ENCODE results near the gene MTFR1L.

Gene MTFR1L

GRCh38 chr1:25819491-25820246 is at the start of gene MTFR1L:
TSS of gene MTFR1L (plus strand) at chr1:25819954. CDS start at chr1:25823105, 3,151 bp downstream.
- DNase-seq (ENCODE audit: low read depth): no peak

GRCh38 chr1:25770541-25771220 is 49.1 kb upstream of the MTFR1L start:
- DNase-seq (ENCODE audit: low read depth): no peak

- no peak for DNase-seq (ENCODE audit: low read depth)
Measured at GRCh38 chr1:25771221-25772114, 48.3 kb upstream of the MTFR1L start.

- no peak for DNase-seq (ENCODE audit: low read depth)
Measured at GRCh38 chr1:25772164-25772563, 47.6 kb upstream of the MTFR1L start.

GRCh38 chr1:25772692-25773245 is 47.0 kb upstream of the MTFR1L start:
- DNase-seq (ENCODE audit: low read depth): no peak

GRCh38 chr1:25773441-25774125 is 46.2 kb upstream of the MTFR1L start:
- no peak for DNase-seq (ENCODE audit: low read depth)

- no peak for DNase-seq (ENCODE audit: low read depth)
Measured at GRCh38 chr1:25774206-25774803, 45.4 kb upstream of the MTFR1L start.

GRCh38 chr1:25774921-25775771 is 44.6 kb upstream of the MTFR1L start:
- DNase-seq (ENCODE audit: low read depth): no peak

GRCh38 chr1:25779388-25779787 is 40.4 kb upstream of the MTFR1L start:
- no peak for DNase-seq (ENCODE audit: low read depth)

GRCh38 chr1:25779894-25780293 is 39.9 kb upstream of the MTFR1L start:
- DNase-seq (ENCODE audit: low read depth): no peak

- no peak for DNase-seq (ENCODE audit: low read depth)
Measured at GRCh38 chr1:25780318-25781129, 39.2 kb upstream of the MTFR1L start.

GRCh38 chr1:25781130-25781433 is 38.7 kb upstream of the MTFR1L start:
- DNase-seq (ENCODE audit: low read depth): no peak

- no peak for DNase-seq (ENCODE audit: low read depth)
Measured at GRCh38 chr1:25782608-25783201, 37.0 kb upstream of the MTFR1L start.

GRCh38 chr1:25784575-25785051 is 35.1 kb upstream of the MTFR1L start:
- no peak for DNase-seq (ENCODE audit: low read depth)

GRCh38 chr1:25785333-25786067 is 34.3 kb upstream of the MTFR1L start:
- DNase-seq (ENCODE audit: low read depth): no peak

- no peak for DNase-seq (ENCODE audit: low read depth)
Measured at GRCh38 chr1:25786887-25787759, 32.6 kb upstream of the MTFR1L start.

- DNase-seq (ENCODE audit: low read depth): no peak
Measured at GRCh38 chr1:25787760-25788166, 32.0 kb upstream of the MTFR1L start.

Measured in HS-5 (cell line).